ENCODE results near the gene SRC.

Gene SRC

DNA sequence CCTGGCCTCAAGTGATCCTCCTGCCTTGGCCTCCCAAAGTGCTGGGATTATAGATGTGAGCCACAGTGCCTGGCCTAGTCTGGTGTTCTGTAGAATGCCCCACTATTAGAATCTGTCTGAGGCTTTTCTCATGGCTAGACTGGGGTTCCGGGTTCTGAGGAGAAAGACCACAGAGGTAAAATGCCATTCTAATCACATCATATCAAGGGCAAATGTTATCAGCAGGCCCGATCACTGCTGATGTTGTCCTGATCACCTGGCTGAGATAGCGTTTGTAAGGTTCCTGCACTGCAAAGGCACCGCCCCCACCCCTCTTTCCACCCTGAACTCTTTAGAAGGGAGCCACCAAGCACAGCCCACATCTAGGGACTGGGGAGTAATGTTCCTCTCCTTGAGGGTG is 6.7 kb upstream of the SRC start:
- TF ChIP-seq TAF1 (IDR thresholded peaks at IDR 0.05; ENCODE audit: borderline replicate concordance, insufficient read depth, low read length) (no peak), SIN3A (IDR thresholded peaks at IDR 0.05; ENCODE audit: borderline replicate concordance, insufficient read depth, low read length) (no peak), FOXP2 (optimal IDR thresholded peaks at IDR 0.05; ENCODE audit: borderline replicate concordance, extremely low read depth, extremely low read length, insufficient read depth) (no peak), POLR2AphosphoS5 (IDR thresholded peaks at IDR 0.05; ENCODE audit: low read depth, low read length) (no peak)
- TF ChIP-seq, protein P1, sequence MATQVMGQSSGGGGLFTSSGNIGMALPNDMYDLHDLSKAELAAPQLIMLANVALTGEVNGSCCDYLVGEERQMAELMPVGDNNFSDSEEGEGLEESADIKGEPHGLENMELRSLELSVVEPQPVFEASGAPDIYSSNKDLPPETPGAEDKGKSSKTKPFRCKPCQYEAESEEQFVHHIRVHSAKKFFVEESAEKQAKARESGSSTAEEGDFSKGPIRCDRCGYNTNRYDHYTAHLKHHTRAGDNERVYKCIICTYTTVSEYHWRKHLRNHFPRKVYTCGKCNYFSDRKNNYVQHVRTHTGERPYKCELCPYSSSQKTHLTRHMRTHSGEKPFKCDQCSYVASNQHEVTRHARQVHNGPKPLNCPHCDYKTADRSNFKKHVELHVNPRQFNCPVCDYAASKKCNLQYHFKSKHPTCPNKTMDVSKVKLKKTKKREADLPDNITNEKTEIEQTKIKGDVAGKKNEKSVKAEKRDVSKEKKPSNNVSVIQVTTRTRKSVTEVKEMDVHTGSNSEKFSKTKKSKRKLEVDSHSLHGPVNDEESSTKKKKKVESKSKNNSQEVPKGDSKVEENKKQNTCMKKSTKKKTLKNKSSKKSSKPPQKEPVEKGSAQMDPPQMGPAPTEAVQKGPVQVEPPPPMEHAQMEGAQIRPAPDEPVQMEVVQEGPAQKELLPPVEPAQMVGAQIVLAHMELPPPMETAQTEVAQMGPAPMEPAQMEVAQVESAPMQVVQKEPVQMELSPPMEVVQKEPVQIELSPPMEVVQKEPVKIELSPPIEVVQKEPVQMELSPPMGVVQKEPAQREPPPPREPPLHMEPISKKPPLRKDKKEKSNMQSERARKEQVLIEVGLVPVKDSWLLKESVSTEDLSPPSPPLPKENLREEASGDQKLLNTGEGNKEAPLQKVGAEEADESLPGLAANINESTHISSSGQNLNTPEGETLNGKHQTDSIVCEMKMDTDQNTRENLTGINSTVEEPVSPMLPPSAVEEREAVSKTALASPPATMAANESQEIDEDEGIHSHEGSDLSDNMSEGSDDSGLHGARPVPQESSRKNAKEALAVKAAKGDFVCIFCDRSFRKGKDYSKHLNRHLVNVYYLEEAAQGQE (IDR thresholded peaks at IDR 0.05; ENCODE audit: insufficient read depth in 1 of 2, low read depth in 2 of 2, low read length in 2 of 2) = no peak

DNA sequence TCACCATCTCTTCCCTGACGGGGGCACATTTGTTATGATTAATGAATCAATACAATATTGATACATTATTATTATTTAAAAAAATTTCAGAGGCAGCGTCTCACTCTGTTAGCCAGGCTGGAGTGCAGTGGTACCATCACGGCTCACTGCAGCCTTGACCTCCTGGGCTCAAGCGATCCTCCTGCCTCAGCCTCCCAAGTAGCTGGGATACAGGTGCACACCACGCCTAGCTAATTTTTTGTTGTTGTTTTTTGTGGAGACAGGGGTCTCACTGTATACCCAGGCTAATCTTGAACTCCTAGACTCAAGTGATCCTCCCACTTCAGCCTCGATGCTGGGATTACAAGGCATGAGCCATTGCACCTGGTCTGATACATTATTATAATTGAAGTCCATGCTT is 4.9 kb upstream of the SRC start:
- TF ChIP-seq SIN3A (IDR thresholded peaks at IDR 0.05; ENCODE audit: borderline replicate concordance, insufficient read depth, low read length) (no peak), TAF1 (IDR thresholded peaks at IDR 0.05; ENCODE audit: borderline replicate concordance, insufficient read depth, low read length) (no peak), POLR2AphosphoS5 (IDR thresholded peaks at IDR 0.05; ENCODE audit: low read depth, low read length) (no peak), FOXP2 (optimal IDR thresholded peaks at IDR 0.05; ENCODE audit: borderline replicate concordance, extremely low read depth, extremely low read length, insufficient read depth) (no peak)
- TF ChIP-seq, protein P1 (IDR thresholded peaks at IDR 0.05; ENCODE audit: insufficient read depth in 1 of 2, low read depth in 2 of 2, low read length in 2 of 2) = no peak

DNA sequence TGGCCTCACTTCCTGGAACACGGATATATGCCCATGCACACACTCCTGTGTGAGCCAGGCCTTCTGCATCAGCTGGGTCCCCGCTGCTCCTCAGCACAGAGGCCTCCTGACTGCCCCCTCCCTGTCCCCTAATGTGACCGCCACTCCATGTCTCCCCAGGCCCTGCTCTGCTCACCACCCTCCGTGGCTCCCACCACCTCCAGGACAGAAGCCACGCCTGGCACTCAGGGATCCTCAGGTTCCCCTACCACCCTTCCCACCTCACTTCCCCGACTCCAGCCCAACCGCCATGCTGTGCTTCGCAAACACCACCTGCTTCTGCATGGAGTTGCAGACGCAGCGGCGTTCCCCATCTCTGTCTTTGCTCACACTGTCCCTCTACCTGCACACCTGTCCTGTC is 4.3 kb upstream of the SRC start:
- TF ChIP-seq TAF1 (IDR thresholded peaks at IDR 0.05; ENCODE audit: borderline replicate concordance, insufficient read depth, low read length) (no peak), POLR2AphosphoS5 (IDR thresholded peaks at IDR 0.05; ENCODE audit: low read depth, low read length) (no peak), FOXP2 (optimal IDR thresholded peaks at IDR 0.05; ENCODE audit: borderline replicate concordance, extremely low read depth, extremely low read length, insufficient read depth) (no peak), SIN3A (IDR thresholded peaks at IDR 0.05; ENCODE audit: borderline replicate concordance, insufficient read depth, low read length) (no peak)
- TF ChIP-seq, protein P1 (IDR thresholded peaks at IDR 0.05; ENCODE audit: insufficient read depth in 1 of 2, low read depth in 2 of 2, low read length in 2 of 2) = no peak

DNA sequence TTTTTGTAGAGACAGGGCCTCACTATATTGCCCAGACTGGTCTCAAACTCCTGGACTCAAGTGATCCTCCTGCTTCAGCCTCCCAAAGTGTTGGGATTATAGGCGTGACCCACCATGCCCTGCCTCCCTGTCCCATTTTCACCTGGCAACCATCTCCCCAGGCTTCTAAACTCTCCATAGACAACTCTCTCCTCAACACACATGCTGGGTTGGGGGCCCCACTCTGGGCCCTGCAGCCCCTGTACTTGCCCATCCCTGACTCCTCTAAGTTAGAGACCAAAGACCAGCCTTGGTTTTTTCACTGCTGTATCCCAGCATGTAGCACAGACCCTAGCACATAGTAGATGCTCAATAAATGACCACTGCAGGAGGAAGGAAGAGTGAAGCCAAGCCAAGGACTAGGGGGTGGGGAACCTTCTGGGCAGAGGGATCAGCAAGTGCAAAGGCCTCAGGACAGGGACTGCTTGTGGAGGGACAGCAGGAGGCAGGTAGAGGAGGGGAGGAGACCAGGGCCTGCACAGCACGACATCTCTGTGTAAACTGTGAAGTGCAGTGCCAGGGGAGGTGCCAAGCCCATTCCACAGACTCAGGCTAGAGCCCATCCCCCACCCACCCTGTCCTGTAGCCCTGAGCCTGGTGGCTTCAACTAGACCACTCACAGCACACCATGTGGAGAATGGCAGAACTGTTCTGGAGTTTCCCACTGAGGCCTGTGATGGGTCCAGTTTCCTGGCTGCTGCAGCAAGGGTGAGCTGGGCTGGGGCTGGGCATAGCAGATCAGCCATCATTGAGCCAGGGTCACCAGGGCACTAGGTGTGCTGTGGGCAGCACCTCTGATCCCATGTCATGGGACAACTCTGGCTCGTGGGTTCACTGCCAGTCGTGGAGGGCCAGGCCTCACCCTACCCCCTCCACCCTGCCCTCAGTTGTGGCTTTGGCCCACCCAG is 3.4 kb upstream of the SRC start:
- TF ChIP-seq, protein P1 (IDR thresholded peaks at IDR 0.05; ENCODE audit: insufficient read depth in 1 of 2, low read depth in 2 of 2, low read length in 2 of 2) = no peak
- TF ChIP-seq FOXP2 (optimal IDR thresholded peaks at IDR 0.05; ENCODE audit: borderline replicate concordance, extremely low read depth, extremely low read length, insufficient read depth) (no peak), SIN3A (IDR thresholded peaks at IDR 0.05; ENCODE audit: borderline replicate concordance, insufficient read depth, low read length) (no peak), POLR2AphosphoS5 (IDR thresholded peaks at IDR 0.05; ENCODE audit: low read depth, low read length) (no peak), TAF1 (IDR thresholded peaks at IDR 0.05; ENCODE audit: borderline replicate concordance, insufficient read depth, low read length) (no peak)
